ENCODE data around the gene SLX4. TPM values are rescaled to one million over a fixed set of nuclear protein-coding genes. Genes with fewer than 3 reads are reported as not detected.

The SLX4 gene
- polyA plus RNA-seq, 1 of the 3 experiments (the other 2 are of a cell fraction) = 2.1 TPM

GRCh38 chr16:3580686-3581085 is 30.7 kb downstream of the SLX4 start (continued):
- no peak for TF ChIP-seq MEF2A (IDR thresholded peaks at IDR 0.05; ENCODE audit: borderline replicate concordance, low read depth)

GRCh38 chr16:3580251-3580651 is 31.2 kb downstream of the SLX4 start:
- no peak for DNase-seq
- H3K36me3 ChIP-seq (replicated peaks in 1 of 2; ENCODE audit: control insufficient read depth in 1 of 2, insufficient read depth in 2 of 2, low read length in 1 of 2) = peaks cover 0 to 10% of the 10 kb centered on the region in 2 experiments

GRCh38 chr16:3579776-3580175 is 31.6 kb downstream of the SLX4 start:
- no peaks in the 10 kb centered on the region; a peak in 1 of 4 replicates for H3K4me1 ChIP-seq (ENCODE audit: control insufficient read depth in 1 of 2, insufficient read depth in 2 of 2, low read depth in 1 of 2, low read length in 1 of 2)
- no peaks in the 10 kb centered on the region for H3F3A ChIP-seq (replicated peaks; ENCODE audit: insufficient read depth)
- H3K27me3 ChIP-seq (ENCODE audit: insufficient read depth) = no peaks in the 10 kb centered on the region
- no peaks in the 10 kb centered on the region for H3K79me2 ChIP-seq (ENCODE audit: insufficient read depth)
- no peak overlapping the region for H3K4me2 ChIP-seq
- no peak overlapping the region for H2AFZ ChIP-seq (ENCODE audit: low read depth)
- H3K9ac ChIP-seq = no peak overlapping the region
- H3K36me3 ChIP-seq (replicated peaks in 1 of 2; ENCODE audit: control insufficient read depth in 1 of 2, insufficient read depth in 2 of 2, low read length in 1 of 2) = peaks cover 0 to 10% of the 10 kb centered on the region in 2 experiments
- TF ChIP-seq USF2 (IDR thresholded peaks at IDR 0.05; ENCODE audit: borderline replicate concordance, low read depth, low read length) (no peak), USF1 (IDR thresholded peaks at IDR 0.05; ENCODE audit: borderline replicate concordance, low read depth) (no peak), SIN3A (IDR thresholded peaks at IDR 0.05; ENCODE audit: borderline replicate concordance, low read depth, low read length) (no peak), REST (IDR thresholded peaks at IDR 0.05; ENCODE audit: low read depth, low read length) (no peak), NRF1 (IDR thresholded peaks at IDR 0.05; ENCODE audit: low read depth, low read length) (no peak), POLR2AphosphoS5 (IDR thresholded peaks at IDR 0.05; ENCODE audit: low read depth, low read length) (no peak), RXRA (IDR thresholded peaks at IDR 0.05; ENCODE audit: borderline replicate concordance, low read depth) (no peak), ELF1 (IDR thresholded peaks at IDR 0.05) (no peak)
- no peak overlapping the region for H3K27ac ChIP-seq (ENCODE audit: low read depth in 2 of 2, low read length in 1 of 2)
- 97% methylated on average over 7 of the region's 7 CpGs for WGBS (ENCODE audit: low lambda C conversion rate)
- POLR2A ChIA-PET = no interaction called here
- DNase-seq = no peak
- no peaks in the 10 kb centered on the region for H4K20me1 ChIP-seq (ENCODE audit: insufficient read depth)
- CTCF ChIA-PET = no interaction called here
- no peaks in the 10 kb centered on the region for H3K9me3 ChIP-seq
- no peaks in the 10 kb centered on the region for H3K9me2 ChIP-seq
- no peak overlapping the region for H3K4me3 ChIP-seq (ENCODE audit: low read depth in 2 of 2, low read length in 1 of 2)

More at GRCh38 chr16:3580251-3580651, 31.2 kb downstream of the SLX4 start:
- Histone ChIP-seq H4K20me1 (ENCODE audit: insufficient read depth) (no peaks in the 10 kb centered on the region), H3K27ac (ENCODE audit: low read depth in 2 of 2, low read length in 1 of 2) (no peak overlapping the region), H2AFZ (ENCODE audit: low read depth) (no peak overlapping the region), H3K9me3 (no peaks in the 10 kb centered on the region), H3K9me2 (no peaks in the 10 kb centered on the region), H3K79me2 (ENCODE audit: insufficient read depth) (no peaks in the 10 kb centered on the region), H3K27me3 (ENCODE audit: insufficient read depth) (no peaks in the 10 kb centered on the region), H3K4me1 (ENCODE audit: control insufficient read depth in 1 of 2, insufficient read depth in 2 of 2, low read depth in 1 of 2, low read length in 1 of 2) (no peaks in the 10 kb centered on the region; a peak in 1 of 4 replicates), H3F3A (replicated peaks; ENCODE audit: insufficient read depth) (no peaks in the 10 kb centered on the region), H3K4me3 (ENCODE audit: low read depth in 2 of 2, low read length in 1 of 2) (no peak overlapping the region), H3K4me2 (no peak overlapping the region), H3K9ac (no peak overlapping the region)
- 100% methylated on average over 4 of the region's 11 CpGs for WGBS (ENCODE audit: low lambda C conversion rate)
- POLR2A ChIA-PET = no interaction called here
- CTCF ChIA-PET = no interaction called here
- no peak for TF ChIP-seq MEF2A (IDR thresholded peaks at IDR 0.05; ENCODE audit: borderline replicate concordance, low read depth)
- no peak for TF ChIP-seq JUND (IDR thresholded peaks at IDR 0.05)
- TF ChIP-seq SIN3A (IDR thresholded peaks at IDR 0.05; ENCODE audit: borderline replicate concordance, low read depth, low read length) = no peak

Data from SK-N-SH (cell line).